CD4-positive, alpha-beta T cell treated with Interleukin-4 for 1 hour (primary cell): Measurements from ENCODE around the gene ISL2.

ENCODE experiments used
- DNase-seq, 2 donors: peaks; one replicate each; pipeline ENCODE4 v3.0.0-alpha.2; 2020 to 2022

ISL2 gene

GRCh38 chr15:76328106-76328696, 8.4 kb upstream of the ISL2 start:
- no peak for DNase-seq

- DNase-seq, result no peak
Measured at GRCh38 chr15:76328958-76329357, 7.6 kb upstream of the ISL2 start.

GRCh38 chr15:76330080-76330680, 6.4 kb upstream of the ISL2 start:
- DNase-seq, result no peak

GRCh38 chr15:76332796-76333195, 3.8 kb upstream of the ISL2 start:
- no peak for DNase-seq

- no peak for DNase-seq
Measured at GRCh38 chr15:76333309-76333708, 3.3 kb upstream of the ISL2 start.

GRCh38 chr15:76333720-76334437, 2.7 kb upstream of the ISL2 start:
- DNase-seq, result no peak

- DNase-seq, result no peak
Measured at GRCh38 chr15:76334438-76335306, 1.9 kb upstream of the ISL2 start.

- peak; percentile 17 to 48 for DNase-seq
Measured at GRCh38 chr15:76335307-76336253, 993 bp upstream of the ISL2 start.

- DNase-seq, result peak in 1 of 2 donors; percentile 21
Measured at GRCh38 chr15:76337059-76337695, 604 bp downstream of the ISL2 start.

- DNase-seq, result peak in 1 of 2 donors; percentile 23
Measured at GRCh38 chr15:76337696-76338485, 1.3 kb downstream of the ISL2 start.

- no peak for DNase-seq
Measured at GRCh38 chr15:76338486-76339304, 2.1 kb downstream of the ISL2 start.

GRCh38 chr15:76339305-76340197, 3.0 kb downstream of the ISL2 start:
- DNase-seq, result peak in 1 of 2 donors; percentile 23

GRCh38 chr15:76340198-76340802, 3.7 kb downstream of the ISL2 start:
- DNase-seq, result peak in 1 of 2 donors; percentile 26

GRCh38 chr15:76340803-76341365, 4.3 kb downstream of the ISL2 start:
- DNase-seq, result peak; percentile 46 to 51

GRCh38 chr15:76341366-76342057, 4.9 kb downstream of the ISL2 start:
- peak in 1 of 2 donors; percentile 9 for DNase-seq

GRCh38 chr15:76342058-76342381, 5.4 kb downstream of the ISL2 start:
- DNase-seq, result no peak
